Neural progenitor cell (in vitro differentiated cells): Measurements from ENCODE around the gene FAM177B. TPM values are rescaled to one million over a fixed set of nuclear protein-coding genes. Genes with fewer than 3 reads are reported as not detected.

Source experiments
- DNase-seq: peaks from one replicate; pipeline ENCODE4 v3.0.0-alpha.2; 2016; ENCODE audit warnings: low spot score
- H2AFZ ChIP-seq: fragments of 200-600 bp; sonication (generic); replicated peaks from 2 replicates; pipeline ENCODE4 v1.6.1; 2016; ENCODE audit warnings: antibody characterized with exemption
- H3F3A ChIP-seq: fragments of 200-600 bp; sonication (generic); 2 replicates; pipeline ENCODE4 v1.6.1; 2016; ENCODE audit warnings: antibody characterized with exemption, low read depth
- H3K27ac ChIP-seq: fragments of 200-600 bp; sonication (generic); 2 replicates; pipeline ENCODE4 v1.5.1; 2016; ENCODE audit warnings: mild to moderate bottlenecking
- H3K27me3 ChIP-seq: fragments of 200-600 bp; sonication (generic); 2 replicates; pipeline ENCODE4 v1.6.1; 2016; ENCODE audit warnings: mild to moderate bottlenecking, moderate library complexity
- H3K36me3 ChIP-seq: fragments of 200-600 bp; sonication (generic); 2 replicates; pipeline ENCODE4 v1.5.1; 2016
- H3K4me1 ChIP-seq: fragments of 200-600 bp; sonication (generic); 2 replicates; pipeline ENCODE4 v1.6.1; 2016; ENCODE audit warnings: mixed run types
- H3K4me2 ChIP-seq: fragments of 200-600 bp; sonication (generic); 2 replicates; pipeline ENCODE4 v1.6.1; 2016
- H3K4me3 ChIP-seq: fragments of 200-600 bp; sonication (generic); 2 replicates; pipeline ENCODE4 v1.5.1; 2016
- H3K79me2 ChIP-seq: fragments of 200-600 bp; sonication (generic); 2 replicates; pipeline ENCODE4 v1.6.1; 2016; ENCODE audit warnings: low read depth
- H3K9ac ChIP-seq: fragments of 200-600 bp; sonication (generic); 2 replicates; pipeline ENCODE4 v1.6.1; 2016
- H3K9me3 ChIP-seq: fragments of 200-600 bp; sonication (generic); 2 replicates; pipeline ENCODE4 v1.5.1; 2016; ENCODE audit warnings: low read depth
- H4K20me1 ChIP-seq: fragments of 200-600 bp; sonication (generic); 2 replicates; pipeline ENCODE4 v1.6.1; 2016; ENCODE audit warnings: low read depth
- H3K27ac Mint-ChIP-seq: 3 replicates; pipeline ENCODE4 v1.8.0; 2021; ENCODE audit warnings: mixed read lengths
- H3K27me3 Mint-ChIP-seq: 2 replicates; pipeline ENCODE4 v1.8.0; 2022; ENCODE audit warnings: low read depth, mild to moderate bottlenecking, inconsistent platforms, moderate library complexity, mixed read lengths; ENCODE audit not compliant: insufficient read depth
- H3K36me3 Mint-ChIP-seq: 3 replicates; pipeline ENCODE4 v1.8.0; 2021; ENCODE audit warnings: mixed read lengths
- H3K4me1 Mint-ChIP-seq: 3 replicates; pipeline ENCODE4 v1.8.0; 2021; ENCODE audit warnings: mixed read lengths
- H3K4me3 Mint-ChIP-seq: 3 replicates; pipeline ENCODE4 v1.8.0; 2021; ENCODE audit warnings: mild to moderate bottlenecking, moderate library complexity, mixed read lengths
- H3K9me3 Mint-ChIP-seq: 3 replicates; pipeline ENCODE4 v1.8.0; 2020; ENCODE audit warnings: mixed read lengths
- CTCF ChIP-seq: fragments of 200-600 bp; sonication (generic); IDR thresholded peaks from 2 replicates; pipeline ENCODE4 v1.5.1; 2017; ENCODE audit warnings: antibody characterized with exemption, mild to moderate bottlenecking
- EZH2 ChIP-seq: fragments of 200-600 bp; sonication (generic); IDR thresholded peaks from 2 replicates; pipeline ENCODE4 v1.6.1; 2017; ENCODE audit warnings: antibody characterized with exemption, mild to moderate bottlenecking, moderate library complexity
- EZH2phosphoT487 ChIP-seq: fragments of 200-600 bp; sonication (generic); IDR thresholded peaks from 2 replicates; pipeline ENCODE4 v1.6.1; 2017; ENCODE audit warnings: antibody characterized with exemption
- total RNA-seq: library from RNA; depleted of rRNA; stranded (reverse); fragments of >200 nt; gene quantifications from 2 replicates; pipeline ENCODE4 v1.2.3, GENCODE V29; 2015; ENCODE audit warnings: low replicate concordance

The FAM177B gene
- total RNA-seq, 1 donor from 2014 or later = not detected

GRCh38 chr1:222777463-222777862, 40.5 kb downstream of the FAM177B start:
- no peak for DNase-seq
- H3K4me1 ChIP-seq = no peaks in the 10 kb centered on the region
- no peaks in the 10 kb centered on the region for H3K79me2 ChIP-seq
- no peaks in the 10 kb centered on the region for H3K9me3 ChIP-seq
- no peak overlapping the region for H3K4me3 ChIP-seq
- H4K20me1 ChIP-seq = no peaks in the 10 kb centered on the region
- H3K9ac ChIP-seq = no peak overlapping the region
- H3K27me3 ChIP-seq = no peaks in the 10 kb centered on the region
- no peaks in the 10 kb centered on the region for H3F3A ChIP-seq
- H2AFZ ChIP-seq = no peak overlapping the region
- no peak for TF ChIP-seq EZH2
- no peak for TF ChIP-seq CTCF
- no peak for TF ChIP-seq EZH2phosphoT487
- Mint-ChIP-seq H3K27me3 (peaks cover 2% of the 10 kb centered on the region), H3K36me3 (no peaks in the 10 kb centered on the region), H3K27ac (no peak overlapping the region), H3K4me3 (no peak overlapping the region), H3K9me3 (no peaks in the 10 kb centered on the region), H3K4me1 (no peaks in the 10 kb centered on the region)
- H3K4me2 ChIP-seq = no peak overlapping the region
- H3K27ac ChIP-seq = no peak overlapping the region
- no peaks in the 10 kb centered on the region for H3K36me3 ChIP-seq

DNA sequence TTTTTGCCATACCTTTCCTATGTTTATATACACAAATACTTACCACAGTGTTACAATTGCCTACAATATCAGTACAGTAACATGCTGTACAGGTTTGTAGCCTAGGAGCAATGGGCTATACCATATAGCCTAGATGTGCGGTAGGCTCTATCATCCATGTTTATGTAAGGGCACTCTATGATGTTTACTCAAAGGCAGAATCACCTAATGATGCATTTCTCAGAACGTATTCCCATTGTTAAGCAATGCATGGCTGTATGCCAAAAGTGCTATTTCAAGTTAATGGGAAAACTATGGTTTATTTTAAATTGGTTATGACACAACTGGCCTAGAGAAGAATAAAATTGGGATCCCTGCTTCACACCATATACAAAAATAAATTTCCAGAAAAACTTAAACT, 41.0 kb downstream of the FAM177B start:
- DNase-seq = no peak
- Histone ChIP-seq H4K20me1 (no peaks in the 10 kb centered on the region), H3K9me3 (no peaks in the 10 kb centered on the region), H2AFZ (no peak overlapping the region), H3K4me1 (no peaks in the 10 kb centered on the region), H3K36me3 (no peaks in the 10 kb centered on the region), H3K27ac (no peak overlapping the region), H3K4me3 (no peak overlapping the region), H3K27me3 (no peaks in the 10 kb centered on the region), H3K79me2 (no peaks in the 10 kb centered on the region), H3K9ac (no peak overlapping the region), H3K4me2 (no peak overlapping the region), H3F3A (no peaks in the 10 kb centered on the region)
- H3K27ac Mint-ChIP-seq = no peak overlapping the region
- H3K4me1 Mint-ChIP-seq = no peaks in the 10 kb centered on the region
- no peaks in the 10 kb centered on the region for H3K9me3 Mint-ChIP-seq
- H3K27me3 Mint-ChIP-seq = peaks cover 2% of the 10 kb centered on the region
- no peak for TF ChIP-seq CTCF
- no peak for TF ChIP-seq EZH2phosphoT487
- TF ChIP-seq EZH2 = no peak
- H3K36me3 Mint-ChIP-seq = no peaks in the 10 kb centered on the region
- no peak overlapping the region for H3K4me3 Mint-ChIP-seq

GRCh38 chr1:222781251-222781650, 44.2 kb downstream of the FAM177B start:
- Mint-ChIP-seq H3K9me3 (no peaks in the 10 kb centered on the region), H3K27me3 (no peaks in the 10 kb centered on the region), H3K4me1 (no peaks in the 10 kb centered on the region), H3K4me3 (no peak overlapping the region), H3K27ac (no peak overlapping the region), H3K36me3 (no peaks in the 10 kb centered on the region)
- no peak for DNase-seq
- Histone ChIP-seq H3F3A (no peaks in the 10 kb centered on the region), H3K9ac (no peak overlapping the region), H4K20me1 (no peaks in the 10 kb centered on the region), H3K4me2 (no peak overlapping the region), H3K36me3 (no peaks in the 10 kb centered on the region), H3K79me2 (no peaks in the 10 kb centered on the region), H3K27ac (no peak overlapping the region), H2AFZ (no peak overlapping the region), H3K27me3 (no peaks in the 10 kb centered on the region), H3K4me1 (no peaks in the 10 kb centered on the region), H3K9me3 (no peaks in the 10 kb centered on the region), H3K4me3 (no peak overlapping the region)
- TF ChIP-seq EZH2 (no peak), EZH2phosphoT487 (no peak), CTCF (no peak)
